Measurements from ENCODE around the gene BICC1. TPM values are rescaled to one million over a fixed set of nuclear protein-coding genes. Genes with fewer than 3 reads are reported as not detected.

The BICC1 gene
- total and polyA plus RNA-seq, 2 donors (not counting 1 experiment from before 2014, with no cell fraction given), result not detected

DNA sequence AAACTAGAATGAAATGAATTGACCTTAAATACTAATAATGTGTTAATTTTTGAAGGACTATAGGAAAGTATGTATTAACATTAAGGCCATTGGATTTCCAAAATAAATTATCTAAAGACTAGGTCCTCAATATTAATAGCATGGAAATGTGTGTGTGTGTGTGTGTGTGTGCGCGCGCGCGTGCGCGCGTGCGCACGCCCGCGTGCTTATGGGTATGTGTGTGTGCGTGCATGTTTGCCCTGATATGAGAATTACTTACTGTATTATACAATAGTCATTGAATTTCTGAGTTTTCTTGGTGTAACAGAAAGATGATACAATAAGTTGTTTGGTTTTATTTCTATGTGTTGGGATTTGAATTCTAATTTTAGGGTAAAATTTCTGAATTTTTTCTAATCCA, 205.9 kb downstream of the BICC1 start:
- no peak for ATAC-seq (ENCODE audit: low read depth)
- no peak overlapping the region for H3K27ac Mint-ChIP-seq
- Histone ChIP-seq H3K9ac (ENCODE audit: low read length) (no peak overlapping the region), H3K4me3 (ENCODE audit: control extremely low read depth in 1 of 5, extremely low read depth in 1 of 5, insufficient read depth in 1 of 5, low read depth in 2 of 5, low read length in 4 of 5) (no peak overlapping the region), H3K27me3 (replicated peaks in 1 of 4; ENCODE audit: control extremely low read depth in 1 of 4, control insufficient read depth in 3 of 4, insufficient read depth in 4 of 4, low read length in 3 of 4) (no peaks in the 10 kb centered on the region), H3K27ac (ENCODE audit: low read length in 2 of 2) (no peak overlapping the region), H3K79me2 (ENCODE audit: control insufficient read depth, insufficient read depth, low read length) (no peaks in the 10 kb centered on the region), H3K4me2 (replicated peaks; ENCODE audit: low read depth, low read length, poor library complexity, severe bottlenecking) (no peak overlapping the region), H2AFZ (ENCODE audit: insufficient read depth, low read depth, low read length, poor library complexity, severe bottlenecking) (no peak overlapping the region), H3K36me3 (replicated peaks in 1 of 2; ENCODE audit: control extremely low read depth in 1 of 2, control insufficient read depth in 1 of 2, extremely low read depth in 1 of 2, insufficient read depth in 2 of 2, low read length in 1 of 2) (no peaks in the 10 kb centered on the region), H4K20me1 (ENCODE audit: control insufficient read depth, insufficient read depth, low read length, poor library complexity, severe bottlenecking) (no peaks in the 10 kb centered on the region), H3K9me3 (ENCODE audit: control extremely low read depth in 1 of 3, control insufficient read depth in 2 of 3, insufficient read depth in 1 of 3, low read length in 2 of 3) (no peaks in the 10 kb centered on the region), H3K4me1 (ENCODE audit: control insufficient read depth in 2 of 2, insufficient read depth in 2 of 2, low read length in 2 of 2) (no peaks in the 10 kb centered on the region)
- H3K9me3 Mint-ChIP-seq (ENCODE audit: insufficient read depth), result no peaks in the 10 kb centered on the region
- no peak overlapping the region for H3K4me3 Mint-ChIP-seq
- WGBS (ENCODE audit: insufficient coverage), result no CpG with 5 or more reads among the region's 13 CpGs
- DNase-seq, result no peak
- no peaks in the 10 kb centered on the region for H3K4me1 Mint-ChIP-seq
- no peak for TF ChIP-seq EZH2 (IDR thresholded peaks at IDR 0.05; ENCODE audit: borderline replicate concordance, insufficient read depth, low read depth, low read length, poor library complexity, severe bottlenecking)
- TF ChIP-seq, protein P1, sequence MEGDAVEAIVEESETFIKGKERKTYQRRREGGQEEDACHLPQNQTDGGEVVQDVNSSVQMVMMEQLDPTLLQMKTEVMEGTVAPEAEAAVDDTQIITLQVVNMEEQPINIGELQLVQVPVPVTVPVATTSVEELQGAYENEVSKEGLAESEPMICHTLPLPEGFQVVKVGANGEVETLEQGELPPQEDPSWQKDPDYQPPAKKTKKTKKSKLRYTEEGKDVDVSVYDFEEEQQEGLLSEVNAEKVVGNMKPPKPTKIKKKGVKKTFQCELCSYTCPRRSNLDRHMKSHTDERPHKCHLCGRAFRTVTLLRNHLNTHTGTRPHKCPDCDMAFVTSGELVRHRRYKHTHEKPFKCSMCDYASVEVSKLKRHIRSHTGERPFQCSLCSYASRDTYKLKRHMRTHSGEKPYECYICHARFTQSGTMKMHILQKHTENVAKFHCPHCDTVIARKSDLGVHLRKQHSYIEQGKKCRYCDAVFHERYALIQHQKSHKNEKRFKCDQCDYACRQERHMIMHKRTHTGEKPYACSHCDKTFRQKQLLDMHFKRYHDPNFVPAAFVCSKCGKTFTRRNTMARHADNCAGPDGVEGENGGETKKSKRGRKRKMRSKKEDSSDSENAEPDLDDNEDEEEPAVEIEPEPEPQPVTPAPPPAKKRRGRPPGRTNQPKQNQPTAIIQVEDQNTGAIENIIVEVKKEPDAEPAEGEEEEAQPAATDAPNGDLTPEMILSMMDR (IDR thresholded peaks at IDR 0.05), result no peak
- POLR2A ChIA-PET, result no interaction called here
- no peaks in the 10 kb centered on the region for H3K27me3 Mint-ChIP-seq
- CTCF ChIA-PET, result no interaction called here
- intact Hi-C loops (cut with micrococcal nuclease), result no loop called here

- H3K27me3 ChIP-seq (replicated peaks in 1 of 4; ENCODE audit: control extremely low read depth in 1 of 4, control insufficient read depth in 3 of 4, insufficient read depth in 4 of 4, low read length in 3 of 4), result no peaks in the 10 kb centered on the region
- TF ChIP-seq EZH2 (IDR thresholded peaks at IDR 0.05; ENCODE audit: borderline replicate concordance, insufficient read depth, low read depth, low read length, poor library complexity, severe bottlenecking), result no peak
- TF ChIP-seq, protein P1 (IDR thresholded peaks at IDR 0.05), result no peak
- POLR2A ChIA-PET, result no interaction called here
- no peak overlapping the region for H3K9ac ChIP-seq (ENCODE audit: low read length)
- no peaks in the 10 kb centered on the region for H3K36me3 ChIP-seq (replicated peaks in 1 of 2; ENCODE audit: control extremely low read depth in 1 of 2, control insufficient read depth in 1 of 2, extremely low read depth in 1 of 2, insufficient read depth in 2 of 2, low read length in 1 of 2)
- no peak overlapping the region for H3K27ac ChIP-seq (ENCODE audit: low read length in 2 of 2)
- no peak overlapping the region for H3K4me2 ChIP-seq (replicated peaks; ENCODE audit: low read depth, low read length, poor library complexity, severe bottlenecking)
- H3K4me3 ChIP-seq (ENCODE audit: control extremely low read depth in 1 of 5, extremely low read depth in 1 of 5, insufficient read depth in 1 of 5, low read depth in 2 of 5, low read length in 4 of 5), result no peak overlapping the region
- no peaks in the 10 kb centered on the region for H3K79me2 ChIP-seq (ENCODE audit: control insufficient read depth, insufficient read depth, low read length)
- 91% methylated on average over 3 of the region's 4 CpGs for WGBS (ENCODE audit: insufficient coverage)
- Mint-ChIP-seq H3K27ac (no peak overlapping the region), H3K9me3 (ENCODE audit: insufficient read depth) (no peaks in the 10 kb centered on the region), H3K4me1 (no peaks in the 10 kb centered on the region), H3K27me3 (peaks cover 1% of the 10 kb centered on the region), H3K4me3 (no peak overlapping the region)
- no peak overlapping the region for H2AFZ ChIP-seq (ENCODE audit: insufficient read depth, low read depth, low read length, poor library complexity, severe bottlenecking)
- DNase-seq (no peak), ATAC-seq (ENCODE audit: low read depth) (no peak)
- CTCF ChIA-PET, result no interaction called here
- no peaks in the 10 kb centered on the region for H4K20me1 ChIP-seq (ENCODE audit: control insufficient read depth, insufficient read depth, low read length, poor library complexity, severe bottlenecking)
- no peaks in the 10 kb centered on the region for H3K9me3 ChIP-seq (ENCODE audit: control extremely low read depth in 1 of 3, control insufficient read depth in 2 of 3, insufficient read depth in 1 of 3, low read length in 2 of 3)
- no peaks in the 10 kb centered on the region for H3K4me1 ChIP-seq (ENCODE audit: control insufficient read depth in 2 of 2, insufficient read depth in 2 of 2, low read length in 2 of 2)
- intact Hi-C loops (cut with micrococcal nuclease), result no loop called here
Observed at GRCh38 chr10:58721601-58722281, 209.1 kb downstream of the BICC1 start.

Data from B cell (primary cell).